ENCODE results near the gene MSRB1.

Gene MSRB1

GRCh38 chr16:1908184-1908583, 34.8 kb downstream of the MSRB1 start:
- no peak overlapping the region for H3K4me3 ChIP-seq (ENCODE audit: low read length)
- no peak for TF ChIP-seq CTCF (conservative IDR thresholded peaks at IDR 0.05; ENCODE audit: low read length)
- peak; percentile 26 for DNase-seq (ENCODE audit: low read depth)

GRCh38 chr16:1907226-1907860, 35.7 kb downstream of the MSRB1 start:
- DNase-seq (ENCODE audit: low read depth) = no peak
- H3K4me3 ChIP-seq (ENCODE audit: low read length) = no peak overlapping the region
- TF ChIP-seq CTCF (conservative IDR thresholded peaks at IDR 0.05; ENCODE audit: low read length) = no peak

- no peak overlapping the region for H3K4me3 ChIP-seq (ENCODE audit: low read length)
- no peak for TF ChIP-seq CTCF (conservative IDR thresholded peaks at IDR 0.05; ENCODE audit: low read length)
- peak; percentile 25 for DNase-seq (ENCODE audit: low read depth)
Observed at GRCh38 chr16:1906846-1907165, 36.2 kb downstream of the MSRB1 start.

GRCh38 chr16:1906055-1906845, 36.7 kb downstream of the MSRB1 start:
- H3K4me3 ChIP-seq (ENCODE audit: low read length) = no peak overlapping the region
- no peak for DNase-seq (ENCODE audit: low read depth)
- TF ChIP-seq CTCF (conservative IDR thresholded peaks at IDR 0.05; ENCODE audit: low read length) = no peak

GRCh38 chr16:1903845-1904840, 38.9 kb downstream of the MSRB1 start:
- no peak for TF ChIP-seq CTCF (conservative IDR thresholded peaks at IDR 0.05; ENCODE audit: low read length)
- DNase-seq (ENCODE audit: low read depth) = peak; percentile 9

GRCh38 chr16:1903220-1903574, 39.8 kb downstream of the MSRB1 start:
- no peak for DNase-seq (ENCODE audit: low read depth)
- no peak for TF ChIP-seq CTCF (conservative IDR thresholded peaks at IDR 0.05; ENCODE audit: low read length)
- no peak overlapping the region for H3K4me3 ChIP-seq (ENCODE audit: low read length)

More at GRCh38 chr16:1903845-1904840, 38.9 kb downstream of the MSRB1 start:
- no peak overlapping the region for H3K4me3 ChIP-seq (ENCODE audit: low read length)

Measured in AG10803 (cell line).